GM12878 (cell line): ENCODE measurements around the gene RPS6KA4. TPM values are rescaled to one million over a fixed set of nuclear protein-coding genes. Genes with fewer than 3 reads are reported as not detected.

Source experiments
- ATF3 ChIP-seq: IDR thresholded peaks from 2 replicates; pipeline ENCODE4 v1.6.1; 2011; ENCODE audit warnings: low read depth, mild to moderate bottlenecking, low read length, moderate library complexity, borderline replicate concordance; ENCODE audit errors: extremely low read depth
- BACH1 ChIP-seq: fragments of 450-650 bp; IDR thresholded peaks from 2 replicates; pipeline ENCODE4 v1.6.1; 2017; ENCODE audit warnings: mild to moderate bottlenecking, borderline replicate concordance
- CHD1 ChIP-seq: IDR thresholded peaks from 2 replicates; pipeline ENCODE4 v1.6.1; 2012; ENCODE audit warnings: low read depth, low read length, improper control_type of control experiment
- EGR1 ChIP-seq, 2 experiments: IDR thresholded peaks; 1 replicate in 1 of 2; 2 replicates in 1 of 2; pipeline ENCODE4 v1.6.1; 2011 to 2012; ENCODE audit warnings: low read depth in 2 of 2, low read length in 2 of 2, borderline replicate concordance in 1 of 2, mild to moderate bottlenecking in 1 of 2, moderate library complexity in 1 of 2
- IRF5 ChIP-seq: fragments of 450-650 bp; IDR thresholded peaks from 2 replicates; pipeline ENCODE4 v1.6.1; 2017; ENCODE audit warnings: borderline replicate concordance
- KAT2A ChIP-seq: conservative IDR thresholded peaks from 2 replicates; pipeline ENCODE4 v1.6.1; 2011; ENCODE audit warnings: low read depth, low read length; ENCODE audit not compliant: control insufficient read depth
- MEF2A ChIP-seq: IDR thresholded peaks from 2 replicates; pipeline ENCODE4 v1.6.1; 2011; ENCODE audit warnings: low read depth, mild to moderate bottlenecking, low read length, moderate library complexity; ENCODE audit not compliant: insufficient read depth
- MYB ChIP-seq: fragments of 150-350 bp; IDR thresholded peaks from 2 replicates; pipeline ENCODE4 v1.6.1; 2014; ENCODE audit warnings: mild to moderate bottlenecking, low read depth, low read length, borderline replicate concordance
- NR2C1 ChIP-seq: fragments of 450-650 bp; IDR thresholded peaks from 2 replicates; pipeline ENCODE4 v1.6.1; 2017; ENCODE audit warnings: antibody characterized with exemption, mild to moderate bottlenecking, moderate library complexity
- RAD51 ChIP-seq: fragments of 450-650 bp; IDR thresholded peaks from 2 replicates; pipeline ENCODE4 v1.6.1; 2016; ENCODE audit warnings: moderate library complexity, mild to moderate bottlenecking, inconsistent platforms
- RB1 ChIP-seq: fragments of 450-650 bp; formaldehyde crosslinking; IDR thresholded peaks from 2 replicates; pipeline ENCODE4 v1.6.1; 2017; ENCODE audit warnings: mild to moderate bottlenecking, borderline replicate concordance
- TAF1 ChIP-seq: IDR thresholded peaks from 2 replicates; pipeline ENCODE4 v1.6.1; 2011; ENCODE audit warnings: mild to moderate bottlenecking, low read depth, low read length, borderline replicate concordance
- TARDBP ChIP-seq: IDR thresholded peaks from 2 replicates; pipeline ENCODE4 v1.6.1; 2016; ENCODE audit warnings: borderline replicate concordance
- TCF3 ChIP-seq: IDR thresholded peaks from 2 replicates; pipeline ENCODE4 v1.6.1; 2012; ENCODE audit warnings: low read depth, mild to moderate bottlenecking, low read length, borderline replicate concordance; ENCODE audit not compliant: insufficient read depth
- YBX1 ChIP-seq: fragments of 450-650 bp; IDR thresholded peaks from 2 replicates; pipeline ENCODE4 v1.6.1; 2016; ENCODE audit warnings: antibody characterized with exemption
- ZBED1 ChIP-seq: IDR thresholded peaks from 2 replicates; pipeline ENCODE4 v1.6.1; 2016; ENCODE audit warnings: borderline replicate concordance
- ZBTB4 ChIP-seq: fragments of 450-650 bp; formaldehyde crosslinking; IDR thresholded peaks from 2 replicates; pipeline ENCODE4 v1.4.0; 2022; ENCODE audit warnings: mild to moderate bottlenecking, moderate library complexity
- ZNF24 ChIP-seq: fragments of 450-650 bp; IDR thresholded peaks from 2 replicates; pipeline ENCODE4 v1.6.1; 2017; ENCODE audit warnings: antibody characterized with exemption, mild to moderate bottlenecking
- ZNF622 ChIP-seq: fragments of 450-650 bp; IDR thresholded peaks from 2 replicates; pipeline ENCODE4 v1.6.1; 2017; ENCODE audit warnings: mild to moderate bottlenecking, inconsistent platforms
- polyA plus RNA-seq, 11 experiments: library from polyadenylated mRNA; depleted of rRNA in 4 of 11; unstranded in 6 of 11; stranded (reverse) in 5 of 11; fragments of >200 nt; fragmentation: Nextera tagmentation in 4 of 11; fragmentation: Illumina TruSeq in 1 of 11; extraction: Ambion mirVana in 4 of 11; extraction: Trizol in 1 of 11; gene quantifications; 1 replicate in 1 of 11; 2 replicates in 10 of 11; pipeline versions ENCODE4 v1.2.1 to v1.2.3, GENCODE V29; 2011 to 2016; ENCODE audit warnings: inconsistent platforms in 2 of 11, missing spikeins in 2 of 11, low read depth in 1 of 11
- total RNA-seq, 4 experiments: library from RNA; depleted of rRNA in 3 of 4; stranded (reverse); fragments of >200 nt in 3 of 4; fragmentation: Illumina TruSeq in 1 of 4; extraction: Trizol in 1 of 4; gene quantifications; 2 replicates each; pipeline versions ENCODE4 v1.2.1 to v1.2.3, GENCODE V29; 2013 to 2021
- TF ChIP-seq, protein P1 (sequence below): fragments of 450-650 bp; IDR thresholded peaks from 2 replicates; pipeline ENCODE4 v1.6.1; 2016; ENCODE audit warnings: mild to moderate bottlenecking
- TF ChIP-seq, protein P2 (sequence below): fragments of 450-650 bp; conservative IDR thresholded peaks from 2 replicates; pipeline ENCODE4 v1.6.1; 2017; ENCODE audit warnings: mild to moderate bottlenecking, moderate library complexity

The RPS6KA4 gene
- total and polyA plus RNA-seq, 10 of the 15 experiments (the other 5 are each of a cell fraction or from before 2014, with no cell fraction given), result 0.34 to 32.6 (median 11.3) TPM

- TF ChIP-seq IRF5 (no peak), BACH1 (peak; percentile 51), EGR1 (IDR thresholded peaks at IDR 0.05; ENCODE audit: borderline replicate concordance in 1 of 2, low read depth in 2 of 2, low read length in 2 of 2) (peak in 1 of 2 experiments; percentile 29; a peak in 1 of 3 replicates), TARDBP (no peak), TCF3 (peak; percentile 92), RAD51 (no peak), RB1 (no peak), ZNF24 (no peak), ZNF622 (no peak), ZBED1 (no peak), YBX1 (no peak), CHD1 (no peak), TAF1 (0 out of 2 replicates have a peak, but pooled peaks have one; percentile 22), MEF2A (0 out of 2 replicates have a peak, but pooled peaks have one; percentile 23), KAT2A (no peak), ATF3 (no peak), NR2C1 (peak; percentile 50; the same call in 1 of the 2 replicates), ZBTB4 (CRISPR knock-in tag) (no peak), MYB (no peak)
- TF ChIP-seq, protein P1, sequence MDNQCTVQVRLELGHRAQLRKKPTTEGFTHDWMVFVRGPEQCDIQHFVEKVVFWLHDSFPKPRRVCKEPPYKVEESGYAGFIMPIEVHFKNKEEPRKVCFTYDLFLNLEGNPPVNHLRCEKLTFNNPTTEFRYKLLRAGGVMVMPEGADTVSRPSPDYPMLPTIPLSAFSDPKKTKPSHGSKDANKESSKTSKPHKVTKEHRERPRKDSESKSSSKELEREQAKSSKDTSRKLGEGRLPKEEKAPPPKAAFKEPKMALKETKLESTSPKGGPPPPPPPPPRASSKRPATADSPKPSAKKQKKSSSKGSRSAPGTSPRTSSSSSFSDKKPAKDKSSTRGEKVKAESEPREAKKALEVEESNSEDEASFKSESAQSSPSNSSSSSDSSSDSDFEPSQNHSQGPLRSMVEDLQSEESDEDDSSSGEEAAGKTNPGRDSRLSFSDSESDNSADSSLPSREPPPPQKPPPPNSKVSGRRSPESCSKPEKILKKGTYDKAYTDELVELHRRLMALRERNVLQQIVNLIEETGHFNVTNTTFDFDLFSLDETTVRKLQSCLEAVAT, result peak; percentile 52; the same call in 1 of the 2 replicates
- TF ChIP-seq, protein P2, sequence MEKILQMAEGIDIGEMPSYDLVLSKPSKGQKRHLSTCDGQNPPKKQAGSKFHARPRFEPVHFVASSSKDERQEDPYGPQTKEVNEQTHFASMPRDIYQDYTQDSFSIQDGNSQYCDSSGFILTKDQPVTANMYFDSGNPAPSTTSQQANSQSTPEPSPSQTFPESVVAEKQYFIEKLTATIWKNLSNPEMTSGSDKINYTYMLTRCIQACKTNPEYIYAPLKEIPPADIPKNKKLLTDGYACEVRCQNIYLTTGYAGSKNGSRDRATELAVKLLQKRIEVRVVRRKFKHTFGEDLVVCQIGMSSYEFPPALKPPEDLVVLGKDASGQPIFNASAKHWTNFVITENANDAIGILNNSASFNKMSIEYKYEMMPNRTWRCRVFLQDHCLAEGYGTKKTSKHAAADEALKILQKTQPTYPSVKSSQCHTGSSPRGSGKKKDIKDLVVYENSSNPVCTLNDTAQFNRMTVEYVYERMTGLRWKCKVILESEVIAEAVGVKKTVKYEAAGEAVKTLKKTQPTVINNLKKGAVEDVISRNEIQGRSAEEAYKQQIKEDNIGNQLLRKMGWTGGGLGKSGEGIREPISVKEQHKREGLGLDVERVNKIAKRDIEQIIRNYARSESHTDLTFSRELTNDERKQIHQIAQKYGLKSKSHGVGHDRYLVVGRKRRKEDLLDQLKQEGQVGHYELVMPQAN, result peak; percentile 71; the same call in 1 of the 2 replicates
These were observed 19.1 kb upstream of the RPS6KA4 start, which contains the start of gene CCDC88B (continued) for GRCh38 chr11:64339754-64340408.
